ENCODE measurements around the gene CAP1.

- TF ChIP-seq ZNF274 (IDR thresholded peaks at IDR 0.05; ENCODE audit: low read depth, low read length): no peak
- no peak for TF ChIP-seq YY1 (IDR thresholded peaks at IDR 0.05; ENCODE audit: insufficient read depth, insufficient read length)
- TF ChIP-seq SUZ12 (IDR thresholded peaks at IDR 0.05; ENCODE audit: extremely low read depth, insufficient read depth, insufficient read length): no peak
Measured at GRCh38 chr1:39992888-39993287, 47.6 kb upstream of the CAP1 start.

All from NT2/D1 (cell line).